Neural cell (in vitro differentiated cells): ENCODE measurements around the gene CRADD. TPM values are rescaled to one million over a fixed set of nuclear protein-coding genes. Genes with fewer than 3 reads are reported as not detected.
A peak's percentile ranks its signal among the peaks of the same experiment; 100 is the strongest.
"Not testable (repeated sequence)": the region's sequence is repeated elsewhere in the genome, so short reads cannot be mapped to it uniquely, and the experiment has no call there.

ENCODE experiments used
- H2AFZ ChIP-seq: fragments of 200-600, 300-800 bp; sonication (generic), shearing (Covaris generic); 2 replicates; pipeline ENCODE4 v1.6.0; 2014; ENCODE audit warnings: low read depth, mild to moderate bottlenecking, antibody characterized with exemption, low read length, moderate library complexity
- H3F3A ChIP-seq: fragments of 200-600 bp; shearing (Covaris generic); 2 replicates; pipeline ENCODE4 v1.6.1; 2016; ENCODE audit warnings: mild to moderate bottlenecking, moderate library complexity, mixed read lengths, antibody characterized with exemption, low read length; ENCODE audit not compliant: insufficient read depth, poor library complexity, severe bottlenecking
- H3K27ac ChIP-seq: fragments of 200-600, 300-800 bp; sonication (generic), shearing (Covaris generic); 2 replicates; pipeline ENCODE4 v1.5.1; 2014; ENCODE audit warnings: mild to moderate bottlenecking, low read length, moderate library complexity
- H3K27me3 ChIP-seq: fragments of 300-800, 200-600 bp; sonication (generic), shearing (Covaris generic); 2 replicates; pipeline ENCODE4 v1.6.0; 2014; ENCODE audit warnings: mild to moderate bottlenecking, low read depth, low read length, moderate library complexity; ENCODE audit not compliant: insufficient read depth
- H3K36me3 ChIP-seq: fragments of 300-800, 200-600 bp; sonication (generic), shearing (Covaris generic); 2 replicates; pipeline ENCODE4 v1.5.1; 2014; ENCODE audit warnings: mild to moderate bottlenecking, antibody characterized with exemption, low read length, moderate library complexity; ENCODE audit not compliant: insufficient read depth
- H3K4me2 ChIP-seq: fragments of 300-800, 200-600 bp; sonication (generic), shearing (Covaris generic); 2 replicates; pipeline ENCODE4 v1.6.0; 2014; ENCODE audit warnings: mild to moderate bottlenecking, low read length
- H3K4me3 ChIP-seq: fragments of 300-800, 200-600 bp; sonication (generic), shearing (Covaris generic); 2 replicates; pipeline ENCODE4 v1.5.1; 2014; ENCODE audit warnings: mild to moderate bottlenecking, low read length, moderate library complexity
- H3K79me2 ChIP-seq: fragments of 200-600 bp; shearing (Covaris generic); replicated peaks from 2 replicates; pipeline ENCODE4 v1.6.0; 2014; ENCODE audit warnings: mild to moderate bottlenecking, low read length, moderate library complexity; ENCODE audit not compliant: insufficient read depth
- H3K9ac ChIP-seq: fragments of 300-800, 200-600 bp; sonication (generic), shearing (Covaris generic); 2 replicates; pipeline ENCODE4 v1.6.1; 2016; ENCODE audit warnings: mild to moderate bottlenecking, low read length, mixed read lengths
- H3K9me2 ChIP-seq: fragments of 200-600 bp; shearing (Covaris generic); 2 replicates; pipeline ENCODE4 v1.6.1; 2016; ENCODE audit warnings: mild to moderate bottlenecking, low read length, mixed read lengths; ENCODE audit not compliant: insufficient read depth
- H3K9me3 ChIP-seq: fragments of 200-600, 300-800 bp; sonication (generic), shearing (Covaris generic); 2 replicates; pipeline ENCODE4 v1.6.1; 2016; ENCODE audit warnings: mild to moderate bottlenecking, mixed run types, low read length, moderate library complexity, mixed read lengths
- H4K20me1 ChIP-seq: fragments of 200-600 bp; shearing (Covaris generic); 2 replicates; pipeline ENCODE4 v1.6.1; 2016; ENCODE audit warnings: mild to moderate bottlenecking, mixed run types; ENCODE audit not compliant: insufficient read depth
- CTCF ChIP-seq: fragments of 450-650 bp; IDR thresholded peaks from 2 replicates; pipeline ENCODE4 v1.5.1; 2014; ENCODE audit warnings: antibody characterized with exemption, mild to moderate bottlenecking, moderate library complexity; ENCODE audit not compliant: poor library complexity, severe bottlenecking
- EP300 ChIP-seq: fragments of 450-650 bp; conservative IDR thresholded peaks from 2 replicates; pipeline ENCODE4 v1.6.1; 2014; ENCODE audit warnings: antibody characterized with exemption, mild to moderate bottlenecking, moderate library complexity; ENCODE audit not compliant: poor library complexity, severe bottlenecking
- EZH2 ChIP-seq: fragments of 200-600, 300-800 bp; shearing (Covaris generic), sonication (generic); IDR thresholded peaks from 2 replicates; pipeline ENCODE4 v1.6.1; 2014; ENCODE audit warnings: antibody characterized with exemption, low read length, borderline replicate concordance, mild to moderate bottlenecking; ENCODE audit not compliant: insufficient read depth, poor library complexity, severe bottlenecking
- MXI1 ChIP-seq: fragments of 450-650 bp; conservative IDR thresholded peaks from 2 replicates; pipeline ENCODE4 v1.6.1; 2014; ENCODE audit warnings: antibody characterized with exemption, mild to moderate bottlenecking; ENCODE audit not compliant: poor library complexity, severe bottlenecking
- POLR2AphosphoS5 ChIP-seq: IDR thresholded peaks from 2 replicates; pipeline ENCODE4 v1.6.1; 2012
- RAD21 ChIP-seq: fragments of 450-650 bp; conservative IDR thresholded peaks from 2 replicates; pipeline ENCODE4 v1.6.1; 2014; ENCODE audit warnings: antibody characterized with exemption, mild to moderate bottlenecking, moderate library complexity
- REST ChIP-seq: IDR thresholded peaks from 2 replicates; pipeline ENCODE4 v1.6.1; 2012; ENCODE audit warnings: borderline replicate concordance
- SMC3 ChIP-seq: fragments of 450-650 bp; conservative IDR thresholded peaks from 2 replicates; pipeline ENCODE4 v1.6.1; 2014; ENCODE audit warnings: antibody characterized with exemption, mild to moderate bottlenecking, moderate library complexity; ENCODE audit not compliant: poor library complexity
- TAF1 ChIP-seq: IDR thresholded peaks from 2 replicates; pipeline ENCODE4 v1.6.1; 2012; ENCODE audit warnings: low read depth
- polyA plus RNA-seq: library from polyadenylated mRNA; depleted of rRNA; stranded (reverse); fragments of >200 nt; gene quantifications from 2 replicates; pipeline ENCODE4 v1.2.3, GENCODE V29; 2014

CRADD gene
- polyA plus RNA-seq, 1 donor from 2014 or later = 23.5 TPM

GRCh38 chr12:93796729-93797128, 119.6 kb downstream of the CRADD start:
- Histone ChIP-seq H3K36me3 (no peaks in the 10 kb centered on the region), H3F3A (no peaks in the 10 kb centered on the region), H2AFZ (no peak overlapping the region), H3K27me3 (no peaks in the 10 kb centered on the region), H3K9ac (no peak overlapping the region), H3K27ac (no peak overlapping the region), H3K9me3 (no peaks in the 10 kb centered on the region), H3K4me3 (no peak overlapping the region), H4K20me1 (no peaks in the 10 kb centered on the region), H3K4me2 (no peak overlapping the region), H3K9me2 (no peaks in the 10 kb centered on the region), H3K79me2 (no peaks in the 10 kb centered on the region)
- TF ChIP-seq TAF1 = no peak
- no peak for TF ChIP-seq REST
- TF ChIP-seq EZH2 = no peak
- no peak for TF ChIP-seq MXI1
- TF ChIP-seq POLR2AphosphoS5 = no peak
- no peak for TF ChIP-seq EP300
- no peak for TF ChIP-seq SMC3
- no peak for TF ChIP-seq RAD21
- no peak for TF ChIP-seq CTCF

GRCh38 chr12:93798279-93799151, 121.3 kb downstream of the CRADD start:
- Histone ChIP-seq H3K79me2 (no peaks in the 10 kb centered on the region), H3K27me3 (no peaks in the 10 kb centered on the region), H3K27ac (peak overlapping the region; percentile 1), H3K9me3 (no peaks in the 10 kb centered on the region), H3K4me2 (no peak overlapping the region), H3F3A (no peaks in the 10 kb centered on the region), H3K36me3 (no peaks in the 10 kb centered on the region), H2AFZ (no peak overlapping the region), H3K9me2 (no peaks in the 10 kb centered on the region), H4K20me1 (no peaks in the 10 kb centered on the region), H3K9ac (no peak overlapping the region), H3K4me3 (no peak overlapping the region)
- TF ChIP-seq RAD21 (no peak), TAF1 (no peak), MXI1 (no peak), EP300 (no peak), POLR2AphosphoS5 (no peak), CTCF (no peak), REST (no peak)

GRCh38 chr12:93801666-93802065, 124.5 kb downstream of the CRADD start:
- not testable (repeated sequence) for H3K27me3 ChIP-seq, H3K27ac ChIP-seq, H2AFZ ChIP-seq, H3K9ac ChIP-seq, H3K4me2 ChIP-seq, H3K9me2 ChIP-seq, H3K36me3 ChIP-seq, H4K20me1 ChIP-seq, H3K79me2 ChIP-seq, H3F3A ChIP-seq, H3K4me3 ChIP-seq, H3K9me3 ChIP-seq
